Activated CD4-positive, CD25-positive, alpha-beta regulatory T cell treated with anti-CD3 and anti-CD28 coated beads, Interleukin-2, amount 50 U/mL, for 16 hours (primary cell): ENCODE results near the gene HOTAIR.

Source experiments
- DNase-seq: peaks from one replicate; pipeline ENCODE4 v3.0.0-alpha.2; 2020; ENCODE audit warnings: low read depth, low spot score

The HOTAIR gene

GRCh38 chr12:53988541-53989226 is 13.9 kb upstream of the HOTAIR start:
- DNase-seq, result no peak

DNA sequence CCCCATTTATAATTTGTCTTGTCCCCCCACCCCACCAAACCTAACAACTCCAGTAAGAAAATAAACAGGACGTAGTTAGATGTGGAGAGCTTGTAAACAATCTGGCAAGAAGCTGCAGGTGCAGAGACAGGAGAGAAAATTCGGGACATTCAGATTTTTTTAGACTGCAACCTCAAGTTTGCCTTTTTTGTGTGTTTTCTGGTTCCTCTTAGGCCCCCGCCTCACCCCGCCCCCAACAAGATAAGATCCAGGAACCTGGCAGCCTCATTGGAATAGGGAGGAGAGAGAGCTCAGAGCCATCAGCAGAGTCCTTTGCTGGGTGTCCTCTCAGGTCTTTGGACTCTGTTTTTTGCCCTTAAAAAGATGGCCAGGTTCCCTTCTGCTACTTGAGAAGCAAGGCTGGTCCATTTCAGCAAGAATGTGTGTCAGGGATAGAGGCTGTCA is 13.1 kb upstream of the HOTAIR start:
- DNase-seq, result no peak

DNA sequence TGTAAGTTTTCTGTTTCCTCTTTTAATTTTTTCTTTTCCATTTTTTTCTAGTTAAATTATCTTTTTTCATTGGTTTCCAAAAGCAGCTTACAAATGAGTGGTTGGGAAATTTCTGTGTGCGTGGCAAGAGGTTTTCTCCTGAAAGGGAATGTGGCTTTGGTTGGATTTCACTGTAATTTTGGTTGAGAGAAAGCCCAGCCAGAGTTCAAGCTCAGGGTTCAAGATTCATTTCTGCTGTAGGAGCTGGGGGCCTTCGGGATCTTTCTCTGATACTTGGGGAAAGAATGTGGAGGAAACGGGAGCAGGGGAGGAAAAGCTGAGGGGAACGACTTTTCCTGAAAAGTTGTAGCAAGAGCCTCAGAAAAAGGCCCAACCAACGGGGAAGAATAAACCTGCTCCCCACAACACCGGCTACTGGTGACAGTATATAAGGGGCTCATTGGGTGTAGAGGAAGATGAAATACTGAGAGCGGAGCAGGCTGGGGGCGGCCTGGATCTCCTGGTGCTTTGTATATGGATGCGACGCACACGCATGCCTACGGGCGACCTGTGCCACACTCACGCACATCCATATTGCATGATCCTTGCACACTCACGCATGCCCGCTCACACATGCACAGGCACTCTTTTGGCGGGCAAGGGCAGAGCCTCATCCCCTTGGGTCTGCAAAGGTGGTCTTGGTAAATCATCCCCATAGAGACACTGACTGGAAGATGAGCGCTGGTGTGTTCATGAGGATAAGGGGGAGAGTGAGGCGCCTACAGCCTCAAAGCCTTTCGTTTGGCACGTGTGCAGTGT is 12.1 kb upstream of the HOTAIR start:
- no peak for DNase-seq

DNA sequence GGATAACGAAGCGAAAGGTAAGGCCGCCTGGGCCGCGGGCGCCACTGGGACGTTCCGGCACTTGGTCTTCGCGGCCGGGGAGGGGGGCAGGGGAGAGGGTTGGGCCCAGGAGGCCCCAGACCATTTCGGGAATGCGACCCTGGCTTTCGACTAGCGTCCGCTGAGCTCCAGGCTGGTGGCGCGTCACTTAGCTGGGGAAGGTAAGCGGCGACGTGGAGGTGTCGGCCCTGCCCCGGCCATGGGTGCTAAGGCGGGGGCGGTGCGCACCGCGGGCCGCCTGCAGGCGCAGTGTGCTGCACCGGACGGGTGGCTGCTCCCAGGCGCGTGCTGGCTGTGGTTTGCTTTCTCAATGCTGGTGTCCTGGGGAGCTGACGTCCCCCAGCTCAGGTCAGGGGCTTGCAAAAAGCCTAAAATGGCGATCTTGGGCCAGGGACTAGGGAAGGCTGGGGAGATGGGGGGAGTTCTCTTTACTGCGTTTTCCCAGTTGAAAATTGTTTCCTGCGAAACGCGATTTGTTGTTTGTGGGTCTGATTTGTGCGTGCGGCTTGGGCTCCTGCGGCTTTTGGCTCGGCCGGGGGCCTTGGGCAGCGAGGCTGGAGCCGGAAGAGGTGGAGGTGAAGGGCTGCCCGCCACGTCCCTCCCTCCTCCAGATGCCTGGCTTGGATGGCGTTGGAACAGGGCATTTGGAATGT is 11.4 kb upstream of the HOTAIR start:
- no peak for DNase-seq

DNA sequence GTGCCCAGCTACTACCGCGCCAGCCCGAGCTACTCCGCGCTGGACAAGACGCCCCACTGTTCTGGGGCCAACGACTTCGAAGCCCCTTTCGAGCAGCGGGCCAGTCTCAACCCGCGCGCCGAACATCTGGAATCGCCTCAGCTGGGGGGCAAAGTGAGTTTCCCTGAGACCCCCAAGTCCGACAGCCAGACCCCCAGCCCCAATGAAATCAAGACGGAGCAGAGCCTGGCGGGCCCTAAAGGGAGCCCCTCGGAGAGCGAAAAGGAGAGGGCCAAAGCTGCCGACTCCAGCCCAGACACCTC is 10.9 kb upstream of the HOTAIR start:
- DNase-seq, result no peak

DNA sequence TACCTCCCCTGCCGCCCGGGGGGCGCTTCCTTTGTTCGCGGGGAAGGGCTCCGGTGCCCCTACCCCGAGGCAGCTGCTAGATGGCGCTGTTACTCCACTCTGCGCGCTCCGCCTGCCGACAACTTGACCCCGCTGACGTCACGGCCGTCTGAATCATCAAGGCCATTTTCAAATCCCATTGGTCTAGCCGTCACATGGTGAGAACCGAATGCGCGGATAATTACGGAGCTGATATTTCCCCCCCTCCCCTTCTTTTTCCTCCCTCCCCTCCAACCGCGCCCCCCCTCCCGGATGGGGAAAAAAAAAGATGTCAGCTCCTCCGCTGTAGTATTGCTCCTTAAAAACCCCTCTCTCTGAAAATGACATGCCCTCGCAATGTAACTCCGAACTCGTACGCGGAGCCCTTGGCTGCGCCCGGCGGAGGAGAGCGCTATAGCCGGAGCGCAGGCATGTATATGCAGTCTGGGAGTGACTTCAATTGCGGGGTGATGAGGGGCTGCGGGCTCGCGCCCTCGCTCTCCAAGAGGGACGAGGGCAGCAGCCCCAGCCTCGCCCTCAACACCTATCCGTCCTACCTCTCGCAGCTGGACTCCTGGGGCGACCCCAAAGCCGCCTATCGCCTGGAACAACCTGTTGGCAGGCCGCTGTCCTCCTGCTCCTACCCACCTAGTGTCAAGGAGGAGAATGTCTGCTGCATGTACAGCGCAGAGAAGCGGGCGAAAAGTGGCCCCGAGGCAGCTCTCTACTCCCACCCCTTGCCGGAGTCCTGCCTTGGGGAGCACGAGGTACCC is 10.3 kb upstream of the HOTAIR start, which contains the start of gene HOXC10:
Gene HOXC10 (plus strand): TSS at position 246 of the 791 bp plus-strand sequence. CDS start 114 bp downstream, at position 360.
- peak; percentile 48 for DNase-seq

GRCh38 chr12:53983950-53984572 is 9.3 kb upstream of the HOTAIR start:
- no peak for DNase-seq

DNA sequence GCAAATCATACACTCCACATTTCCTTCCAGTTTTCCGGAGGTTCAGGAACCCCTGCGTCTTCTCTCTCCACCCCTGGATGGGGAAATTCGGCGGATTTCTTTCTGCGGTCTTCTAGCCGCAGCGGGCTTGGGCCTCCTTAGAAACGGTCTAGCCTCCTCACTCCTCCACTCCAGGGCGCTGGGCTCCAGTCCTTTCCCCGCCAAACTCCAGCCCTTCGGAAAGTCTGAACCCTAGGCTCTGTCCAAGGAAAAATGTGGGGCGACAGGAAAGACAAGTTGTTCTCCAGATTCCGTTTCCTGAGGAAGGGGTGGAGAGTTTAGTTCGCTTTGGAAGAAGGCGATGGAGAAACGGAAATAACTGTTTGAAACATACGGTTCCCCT is 8.8 kb upstream of the HOTAIR start:
- no peak for DNase-seq

GRCh38 chr12:53982648-53983567 is 8.2 kb upstream of the HOTAIR start:
- DNase-seq, result no peak

- DNase-seq, result no peak
Observed at GRCh38 chr12:53981634-53982565, 7.1 kb upstream of the HOTAIR start.

DNA sequence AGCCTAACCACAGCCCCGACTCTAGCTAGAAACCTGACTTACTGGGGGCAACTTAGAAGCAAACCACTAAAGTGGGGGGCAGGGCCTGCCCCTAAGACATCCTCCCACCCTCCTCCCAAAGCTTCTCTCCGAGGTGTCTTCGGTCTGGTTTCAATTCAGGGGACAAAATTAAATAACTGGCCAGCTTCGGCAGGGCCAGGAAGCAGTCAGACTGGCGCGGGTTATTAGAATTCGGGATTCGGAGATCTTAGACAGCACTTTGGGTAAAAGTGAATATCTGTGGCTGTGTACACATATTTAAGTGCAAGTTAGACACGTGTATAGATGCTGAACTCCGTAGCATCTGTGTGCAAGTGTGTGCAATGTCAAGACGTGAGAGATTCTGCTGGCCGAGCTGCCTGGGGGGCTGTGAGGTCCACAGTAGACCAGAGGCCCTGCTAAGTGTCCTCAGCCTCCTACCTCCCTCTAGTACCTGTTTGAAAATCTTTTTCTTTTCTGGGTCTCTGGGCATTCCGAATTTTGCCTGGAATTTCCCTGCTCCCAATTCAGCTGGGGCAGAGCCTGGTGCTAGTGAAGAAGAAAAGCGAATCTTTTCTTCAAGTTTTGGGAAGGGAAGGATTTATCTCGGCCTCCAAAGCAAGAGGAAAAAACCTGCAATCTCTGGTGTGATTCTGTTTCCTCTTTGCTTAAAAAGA is 6.2 kb upstream of the HOTAIR start:
- DNase-seq, result no peak

DNA sequence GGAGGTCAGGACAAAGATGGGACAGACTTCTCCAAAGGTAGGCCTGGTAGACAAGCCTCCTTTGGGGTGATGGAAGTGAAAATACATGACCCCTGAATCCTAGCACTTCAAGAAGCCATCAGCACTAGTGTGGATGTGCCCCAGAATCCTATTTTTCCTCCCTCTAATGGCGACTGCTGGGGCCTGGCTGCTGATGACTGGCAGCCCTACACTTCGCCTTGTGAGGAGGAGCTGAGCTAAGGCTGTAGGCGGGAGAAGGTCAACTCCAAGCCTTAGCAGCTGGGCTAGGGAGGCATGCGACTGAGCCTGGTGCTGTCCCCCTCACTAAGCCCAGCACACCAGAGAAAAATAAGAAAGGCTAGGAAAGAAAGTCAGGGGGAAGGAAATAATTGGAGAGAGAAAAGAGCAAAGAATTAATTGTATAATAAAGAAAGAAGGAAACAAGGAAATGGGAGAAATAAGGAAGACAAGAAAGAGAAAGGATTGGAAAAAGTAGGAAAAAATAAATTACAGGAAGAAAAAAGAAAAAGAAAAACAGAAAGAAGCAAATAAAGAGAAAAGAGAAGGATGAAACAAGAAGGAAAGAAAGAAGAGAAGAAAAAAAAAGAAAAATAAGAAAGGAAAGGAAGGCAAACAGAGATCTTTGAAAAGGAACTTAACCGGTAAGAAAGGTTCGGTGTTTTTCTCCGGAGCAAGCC is 5.5 kb upstream of the HOTAIR start:
- no peak for DNase-seq

DNA sequence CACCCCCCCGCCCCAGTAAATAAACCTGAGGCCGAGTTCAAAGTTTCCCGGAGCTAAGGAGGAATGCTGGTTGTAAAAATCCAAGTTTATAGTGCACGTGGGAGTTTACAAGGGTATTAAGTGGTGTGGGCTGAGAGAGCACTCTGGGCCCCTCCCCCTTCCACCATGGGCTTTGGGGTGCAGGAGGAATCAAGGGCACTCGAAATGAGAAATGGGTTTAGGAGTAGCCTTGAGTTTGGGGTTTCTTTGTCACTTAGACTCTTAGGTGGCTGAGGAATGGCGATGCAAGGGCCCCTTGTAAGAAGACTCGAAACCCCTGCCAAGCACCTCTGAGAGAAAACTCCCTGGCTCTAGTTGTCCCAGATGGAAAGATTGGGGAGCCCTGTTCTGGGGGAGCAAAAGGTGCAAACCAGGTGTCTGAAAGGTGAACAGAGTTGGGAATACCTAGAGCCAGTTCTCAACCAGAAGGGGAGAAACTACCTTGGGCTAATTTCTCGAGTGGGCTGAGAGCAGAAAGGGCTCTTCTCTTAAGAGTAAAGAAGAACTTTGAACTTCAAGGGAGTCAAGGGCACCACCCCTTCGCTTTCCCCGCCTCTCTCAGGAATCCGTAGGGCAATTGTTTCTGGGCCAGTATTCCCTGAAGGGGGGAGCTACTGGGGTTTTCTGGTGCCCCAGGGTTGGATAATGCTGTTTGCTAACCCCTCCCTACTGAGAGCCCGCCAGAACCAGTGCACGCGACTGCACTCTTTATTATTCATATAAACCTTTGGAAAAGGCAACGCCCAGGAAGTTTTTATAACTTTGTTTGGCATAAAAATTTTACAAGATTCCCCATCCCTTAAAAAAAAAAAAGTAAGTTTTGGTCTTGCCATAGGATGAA is 4.0 kb upstream of the HOTAIR start:
- DNase-seq, result no peak

- DNase-seq, result no peak
Observed at GRCh38 chr12:53977596-53978445, 3.1 kb upstream of the HOTAIR start.

DNA sequence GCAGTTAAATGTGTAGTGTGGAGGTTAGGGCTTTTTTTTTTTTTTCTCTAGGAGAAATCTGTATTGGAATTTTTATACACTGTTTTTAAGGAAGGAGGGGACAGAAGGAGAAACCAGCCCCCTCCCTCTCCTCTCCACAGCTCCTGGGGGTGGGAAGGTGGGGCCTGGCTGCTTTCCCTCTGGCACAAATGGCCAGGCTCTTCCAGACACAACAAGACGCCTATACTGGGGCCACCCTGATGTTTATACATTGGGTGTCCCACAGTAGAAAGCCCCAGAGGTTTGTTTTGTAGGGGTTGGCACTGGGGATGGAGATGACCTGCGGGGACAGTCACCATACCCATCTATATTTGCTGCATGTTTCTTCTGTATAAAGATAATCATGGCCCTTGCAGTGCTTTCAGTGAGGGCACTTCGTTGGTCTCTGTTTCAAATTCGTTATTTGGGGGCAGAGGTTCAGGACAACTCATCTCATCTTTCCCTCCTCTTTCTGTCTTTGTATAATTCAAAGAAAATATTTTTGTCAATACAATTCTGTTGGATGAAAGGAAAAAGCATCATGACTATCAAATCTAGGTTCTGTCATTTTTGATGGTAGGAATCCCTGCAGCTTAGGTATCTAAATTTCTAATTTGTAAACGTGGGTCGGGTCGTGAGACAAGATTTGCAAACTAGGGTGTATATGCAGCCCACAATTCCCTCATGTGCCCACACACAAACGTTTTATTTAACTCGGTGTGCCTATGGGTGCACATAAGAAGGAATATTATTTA is 2.3 kb upstream of the HOTAIR start:
- DNase-seq, result no peak
